HG02840 (cell line): ENCODE measurements around the gene NUF2.

Experiments used
- ATAC-seq: cut with Tn5 transposase; IDR thresholded peaks from one replicate; pipeline ENCODE4 v1.9.1; 2021; ENCODE audit warnings: mild to moderate bottlenecking, moderate library complexity, moderate number of reproducible peaks; ENCODE audit not compliant: unreplicated experiment, low FRiP score

NUF2 gene

GRCh38 chr1:163397451-163398200, 75.9 kb downstream of the NUF2 start:
- no peak for ATAC-seq

- ATAC-seq: no peak
Observed at GRCh38 chr1:163399001-163399400, 77.2 kb downstream of the NUF2 start.

- ATAC-seq: no peak
Observed at GRCh38 chr1:163399976-163400601, 78.3 kb downstream of the NUF2 start.

GRCh38 chr1:163401211-163401610, 79.5 kb downstream of the NUF2 start:
- ATAC-seq: no peak
